Gastrocnemius medialis (tissue), 4 donors: Measurements from ENCODE around the gene FBXL13.

ENCODE experiments used
- POLR2A ChIP-seq, 2 donors: fragments of 450-650 bp; IDR thresholded peaks; one replicate each; pipeline ENCODE4 v1.6.1; 2017; ENCODE audit warnings: antibody characterized with exemption in 2 of 2, mild to moderate bottlenecking in 2 of 2, moderate library complexity in 2 of 2
- TF ChIP-seq, protein P1 (sequence below), 5 experiments: fragments of 450-650 bp in 3 of 5; fragments of 200-600 bp in 2 of 5; sonication (generic) in 2 of 5; IDR thresholded peaks in 4 of 5; conservative IDR thresholded peaks in 1 of 5; 1 replicate in 4 of 5; 2 replicates in 1 of 5; pipeline ENCODE4 v1.5.1; 2016 to 2019; ENCODE audit warnings: antibody characterized with exemption in 5 of 5, mild to moderate bottlenecking in 3 of 5, moderate library complexity in 3 of 5

DNA sequence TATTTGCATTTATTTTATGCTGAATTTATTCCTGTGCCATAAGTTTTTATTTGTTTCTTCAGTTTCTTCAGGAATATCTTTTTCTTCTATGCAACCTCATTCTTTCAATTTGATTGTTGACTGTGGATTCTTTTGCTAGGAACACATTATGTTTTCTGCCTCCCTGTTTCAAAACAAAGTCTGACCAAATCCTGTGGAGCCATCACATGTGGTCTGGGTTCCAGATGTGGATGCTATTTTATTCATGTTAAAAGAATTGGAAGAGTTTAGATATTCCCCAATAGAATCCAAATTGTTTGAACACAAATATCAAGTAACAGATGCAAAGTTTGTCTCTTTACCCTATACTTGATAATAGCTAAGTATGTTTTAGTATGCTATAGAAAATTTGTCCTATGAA, 218.6 kb downstream of the FBXL13 start:
- TF ChIP-seq, protein P1, sequence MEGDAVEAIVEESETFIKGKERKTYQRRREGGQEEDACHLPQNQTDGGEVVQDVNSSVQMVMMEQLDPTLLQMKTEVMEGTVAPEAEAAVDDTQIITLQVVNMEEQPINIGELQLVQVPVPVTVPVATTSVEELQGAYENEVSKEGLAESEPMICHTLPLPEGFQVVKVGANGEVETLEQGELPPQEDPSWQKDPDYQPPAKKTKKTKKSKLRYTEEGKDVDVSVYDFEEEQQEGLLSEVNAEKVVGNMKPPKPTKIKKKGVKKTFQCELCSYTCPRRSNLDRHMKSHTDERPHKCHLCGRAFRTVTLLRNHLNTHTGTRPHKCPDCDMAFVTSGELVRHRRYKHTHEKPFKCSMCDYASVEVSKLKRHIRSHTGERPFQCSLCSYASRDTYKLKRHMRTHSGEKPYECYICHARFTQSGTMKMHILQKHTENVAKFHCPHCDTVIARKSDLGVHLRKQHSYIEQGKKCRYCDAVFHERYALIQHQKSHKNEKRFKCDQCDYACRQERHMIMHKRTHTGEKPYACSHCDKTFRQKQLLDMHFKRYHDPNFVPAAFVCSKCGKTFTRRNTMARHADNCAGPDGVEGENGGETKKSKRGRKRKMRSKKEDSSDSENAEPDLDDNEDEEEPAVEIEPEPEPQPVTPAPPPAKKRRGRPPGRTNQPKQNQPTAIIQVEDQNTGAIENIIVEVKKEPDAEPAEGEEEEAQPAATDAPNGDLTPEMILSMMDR (IDR thresholded peaks at IDR 0.05 in 4 of 5, conservative IDR thresholded peaks at IDR 0.05 in 1 of 5): no peak
- TF ChIP-seq POLR2A (IDR thresholded peaks at IDR 0.05): no peak
